Esophagus muscularis mucosa (tissue), 4 donors: ENCODE measurements around the gene DGKA.

Source experiments
- EP300 ChIP-seq: sonication (generic); formaldehyde crosslinking; IDR thresholded peaks from one replicate; pipeline ENCODE4 v1.6.1; 2017; ENCODE audit warnings: antibody characterized with exemption
- POLR2A ChIP-seq: fragments of 450-650 bp; IDR thresholded peaks from one replicate; pipeline ENCODE4 v1.6.1; 2017; ENCODE audit warnings: antibody characterized with exemption, moderate library complexity, mild to moderate bottlenecking, low read depth
- POLR2AphosphoS5 ChIP-seq, 2 donors: sonication (generic); formaldehyde crosslinking; IDR thresholded peaks; one replicate each; pipeline ENCODE4 v1.6.1; 2017; ENCODE audit warnings: antibody characterized with exemption in 2 of 2
- TF ChIP-seq, protein P1 (sequence below), 3 experiments: fragments of 200-600 bp in 2 of 3; fragments of 450-650 bp in 1 of 3; sonication (generic) in 2 of 3; IDR thresholded peaks; one replicate each; pipeline ENCODE4 v1.5.1; 2017 to 2019; ENCODE audit warnings: antibody characterized with exemption in 3 of 3, mild to moderate bottlenecking in 2 of 3, moderate library complexity in 1 of 3

DNA sequence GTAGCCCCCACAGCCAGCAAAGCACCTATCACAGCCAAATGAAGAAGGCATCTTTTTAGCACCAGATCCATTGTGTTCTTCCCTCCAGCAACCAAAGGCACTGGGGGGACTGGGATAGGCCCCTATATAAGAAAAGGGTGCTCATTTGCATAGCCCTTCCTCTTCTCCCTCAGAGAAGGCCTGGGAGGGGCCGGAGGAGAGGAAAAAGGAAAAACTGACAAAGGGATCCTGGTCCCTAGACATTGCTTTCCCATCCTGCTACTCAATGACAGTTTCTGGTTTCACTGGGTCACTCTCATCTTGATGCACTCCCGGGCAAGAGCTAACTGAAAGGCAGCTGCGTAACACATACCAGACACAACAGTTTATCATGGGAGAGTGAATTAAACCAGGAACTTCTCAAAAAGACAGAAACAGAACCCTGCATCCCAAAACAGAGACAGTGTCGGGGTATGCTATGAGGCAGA, 35.0 kb downstream of the DGKA start, which contains the start of gene PMEL:
- TF ChIP-seq, protein P1, sequence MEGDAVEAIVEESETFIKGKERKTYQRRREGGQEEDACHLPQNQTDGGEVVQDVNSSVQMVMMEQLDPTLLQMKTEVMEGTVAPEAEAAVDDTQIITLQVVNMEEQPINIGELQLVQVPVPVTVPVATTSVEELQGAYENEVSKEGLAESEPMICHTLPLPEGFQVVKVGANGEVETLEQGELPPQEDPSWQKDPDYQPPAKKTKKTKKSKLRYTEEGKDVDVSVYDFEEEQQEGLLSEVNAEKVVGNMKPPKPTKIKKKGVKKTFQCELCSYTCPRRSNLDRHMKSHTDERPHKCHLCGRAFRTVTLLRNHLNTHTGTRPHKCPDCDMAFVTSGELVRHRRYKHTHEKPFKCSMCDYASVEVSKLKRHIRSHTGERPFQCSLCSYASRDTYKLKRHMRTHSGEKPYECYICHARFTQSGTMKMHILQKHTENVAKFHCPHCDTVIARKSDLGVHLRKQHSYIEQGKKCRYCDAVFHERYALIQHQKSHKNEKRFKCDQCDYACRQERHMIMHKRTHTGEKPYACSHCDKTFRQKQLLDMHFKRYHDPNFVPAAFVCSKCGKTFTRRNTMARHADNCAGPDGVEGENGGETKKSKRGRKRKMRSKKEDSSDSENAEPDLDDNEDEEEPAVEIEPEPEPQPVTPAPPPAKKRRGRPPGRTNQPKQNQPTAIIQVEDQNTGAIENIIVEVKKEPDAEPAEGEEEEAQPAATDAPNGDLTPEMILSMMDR (IDR thresholded peaks at IDR 0.05): no peak
- TF ChIP-seq POLR2A (no peak), POLR2AphosphoS5 (IDR thresholded peaks at IDR 0.05) (no peak), EP300 (no peak)
